Brain pericyte (primary cell): ENCODE data around the gene CD300E.
"Not testable (repeated sequence)": the region's sequence is repeated elsewhere in the genome, so short reads cannot be mapped to it uniquely, and the experiment has no call there.

Experiments
- DNase-seq: peaks from one replicate; pipeline ENCODE4 v3.0.0-alpha.2; 2012; ENCODE audit warnings: low read depth, low spot score

Gene CD300E

DNA sequence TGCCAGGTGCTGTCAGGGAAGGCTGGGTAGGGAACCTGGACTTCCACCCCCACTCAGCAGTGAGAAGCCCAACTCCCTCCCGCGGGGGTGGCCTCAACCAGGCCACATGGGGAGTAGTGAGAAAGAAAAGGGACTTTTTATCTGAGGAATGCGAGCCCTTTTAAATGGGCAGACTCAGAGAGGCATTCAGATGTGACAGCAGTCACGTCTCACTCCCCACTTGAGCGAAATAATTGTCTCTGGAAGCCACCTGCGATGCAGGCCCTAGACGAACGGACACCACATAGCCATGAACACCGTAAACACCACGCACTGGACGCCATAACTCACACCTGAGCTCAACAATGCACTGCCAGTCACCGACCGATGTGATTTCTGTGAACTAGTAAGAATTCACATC is 11.9 kb upstream of the CD300E start:
- no peak for DNase-seq

DNA sequence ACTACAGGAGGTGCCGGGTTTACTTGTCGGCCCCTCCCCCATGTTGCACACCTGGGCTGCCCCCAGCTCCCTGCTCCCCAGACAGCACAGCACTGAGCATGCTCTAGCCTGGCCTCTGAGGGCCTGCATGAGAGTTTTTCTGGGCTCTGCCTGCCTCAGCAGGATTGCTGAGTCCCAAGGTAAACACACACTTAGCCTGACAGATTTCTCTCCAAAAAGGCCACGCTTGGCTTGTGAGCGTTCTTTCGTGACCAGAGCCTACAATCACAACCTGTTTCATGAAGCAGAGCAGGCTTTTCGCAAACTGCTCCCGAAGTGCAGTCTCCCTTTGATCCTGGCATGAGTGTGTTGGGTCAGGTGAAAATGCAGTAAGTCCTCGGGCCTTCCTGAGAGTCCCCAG is 9.8 kb upstream of the CD300E start:
- no peak for DNase-seq

DNA sequence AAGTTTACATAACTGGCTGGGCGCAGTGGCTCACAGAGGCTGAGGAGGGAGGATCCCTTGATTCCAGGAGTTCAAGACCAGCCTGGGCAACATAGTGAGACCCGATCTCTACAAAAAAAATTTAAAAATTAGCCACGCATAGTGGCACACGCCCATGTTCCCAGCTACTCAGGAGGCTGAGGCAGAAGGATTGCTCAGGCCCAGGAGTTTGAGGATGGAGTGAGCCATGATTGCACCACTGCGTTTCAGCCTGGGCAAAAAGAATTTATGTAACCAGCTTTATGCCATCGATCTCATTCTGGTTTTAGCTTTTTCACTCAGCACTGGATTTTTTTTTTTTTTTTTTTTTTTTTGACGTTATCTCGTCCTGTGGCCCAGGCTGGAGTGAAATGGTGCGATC is 9.1 kb upstream of the CD300E start:
- DNase-seq, result no peak

DNA sequence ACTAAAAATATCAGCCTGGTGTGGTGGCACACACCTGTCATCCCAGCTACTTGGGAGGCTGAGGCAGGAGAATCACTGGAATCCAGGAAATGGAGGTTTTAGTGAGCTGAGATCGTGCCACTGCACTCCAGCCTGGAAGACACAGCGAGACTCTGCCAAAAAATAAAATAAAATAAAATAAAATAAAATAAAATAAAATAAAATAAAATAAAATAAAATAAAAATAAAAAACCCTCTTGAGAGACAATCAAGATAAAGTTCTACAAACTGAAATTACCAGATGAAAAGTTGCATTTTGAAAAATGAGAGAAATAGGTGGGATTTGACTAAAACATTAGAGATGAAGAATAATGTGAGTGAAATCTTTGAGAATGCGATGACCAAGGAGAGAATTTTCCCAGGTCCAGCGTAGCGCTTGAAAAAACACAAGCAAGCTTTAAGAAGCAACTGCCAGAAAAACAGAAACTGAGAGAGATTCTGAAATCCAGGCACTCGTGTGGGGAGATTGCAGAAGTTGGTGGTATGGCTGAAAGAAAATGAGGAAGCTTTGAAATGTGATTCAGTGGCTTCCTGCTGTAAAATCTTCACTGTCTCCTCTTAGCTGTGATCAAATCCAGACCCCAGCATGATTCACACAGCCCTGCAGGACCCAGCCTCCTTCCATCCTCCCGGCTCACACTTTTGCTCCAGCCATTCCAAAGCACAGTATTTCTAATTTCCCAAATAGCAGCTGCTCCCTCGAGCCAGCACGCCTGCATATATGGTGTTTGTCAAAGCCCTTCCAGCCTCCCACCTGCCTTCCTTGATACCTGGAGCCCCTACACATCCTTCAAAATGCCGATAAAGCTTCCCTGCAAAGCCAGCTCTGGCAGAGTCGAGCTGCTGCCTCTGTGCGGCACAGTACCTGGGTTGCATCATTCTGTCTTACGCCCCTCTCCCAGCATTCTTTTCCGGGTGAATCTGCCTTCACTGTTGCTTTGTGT is 8.2 kb upstream of the CD300E start:
- DNase-seq, result no peak

DNA sequence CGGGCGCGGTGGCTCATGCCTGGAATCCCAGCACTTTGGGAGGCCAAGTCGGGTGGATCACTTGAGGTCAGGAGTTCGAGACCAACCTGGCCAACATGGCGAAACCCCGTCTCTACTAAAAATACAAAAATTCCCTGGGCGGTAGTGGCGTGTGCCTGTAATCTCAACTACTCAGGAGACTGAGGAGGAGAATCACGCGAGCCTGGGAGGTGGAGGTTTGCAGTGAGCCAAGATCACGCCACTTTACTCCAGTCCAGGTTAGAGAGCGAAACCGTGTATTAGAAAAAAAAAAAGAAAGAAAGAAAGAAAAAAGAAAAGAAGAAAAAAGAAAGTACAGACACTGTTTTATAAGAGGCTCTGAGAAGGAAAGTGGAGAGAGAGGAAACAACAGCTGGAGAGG is 6.7 kb upstream of the CD300E start:
- DNase-seq, result not testable (repeated sequence)

DNA sequence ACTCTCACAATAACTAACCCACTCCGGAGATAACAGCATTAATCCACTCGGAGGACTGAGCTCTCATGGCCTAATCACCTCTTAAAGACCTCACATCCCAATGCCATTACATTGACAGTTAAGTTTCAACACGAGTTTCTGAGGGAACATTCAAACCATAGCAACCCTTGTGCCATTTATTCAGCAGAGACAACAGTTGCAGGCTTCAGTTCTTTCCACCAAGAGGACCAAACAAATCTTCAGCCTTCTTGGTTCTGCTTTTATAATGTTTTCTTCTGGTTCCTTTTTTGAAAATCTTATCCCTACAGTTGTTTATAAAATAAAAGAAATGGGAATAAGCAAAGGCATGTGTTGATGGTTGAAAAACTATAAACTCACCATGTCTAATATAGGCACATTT is 2.1 kb upstream of the CD300E start:
- no peak for DNase-seq

DNA sequence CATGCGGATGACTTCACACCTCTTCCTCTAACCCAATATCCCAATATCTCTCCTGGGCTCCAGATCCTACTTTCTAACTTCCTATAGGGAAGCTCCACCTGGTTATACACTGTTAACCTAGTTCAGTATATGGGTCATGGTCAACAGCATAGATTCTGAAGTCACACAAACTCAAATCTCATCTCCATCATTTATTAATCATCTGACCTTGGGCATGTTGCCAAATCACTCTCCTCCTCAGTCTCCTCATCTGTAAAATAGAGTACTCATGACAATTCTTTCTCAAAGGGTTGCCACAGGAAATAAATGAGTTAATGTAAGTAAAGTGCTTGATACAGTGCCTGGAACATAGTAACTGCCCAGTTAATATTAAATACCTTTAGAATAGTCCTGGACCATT is 593 bp upstream of the CD300E start:
- no peak for DNase-seq

DNA sequence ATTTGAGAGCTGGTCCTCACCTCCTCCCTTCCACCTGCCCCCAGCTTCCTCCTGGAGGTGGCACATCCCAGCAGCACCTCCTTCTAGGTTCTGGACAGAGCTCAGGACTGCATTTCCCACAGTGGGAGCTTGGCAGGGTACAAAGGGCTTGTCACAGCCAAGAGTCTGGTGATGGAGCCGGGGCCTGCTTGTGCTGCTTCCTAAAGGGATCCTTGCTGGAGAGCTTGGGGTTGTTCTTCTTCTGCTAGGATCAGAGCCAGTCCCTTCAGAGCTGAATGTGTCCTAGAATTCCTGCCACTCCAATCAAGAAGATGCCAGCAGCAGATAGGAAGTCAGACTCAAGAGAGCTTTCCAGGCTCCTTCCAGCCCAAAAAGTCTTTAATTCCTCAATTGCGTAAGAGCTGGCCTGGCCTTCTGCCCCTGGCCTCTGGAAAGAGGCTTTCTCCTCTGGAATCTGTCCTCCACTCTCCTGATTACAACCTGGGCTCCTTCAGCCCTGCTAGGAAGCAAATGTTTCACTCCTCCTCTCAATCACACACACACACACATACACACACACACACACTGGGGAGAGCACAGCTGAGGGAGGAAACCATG is 4.4 kb downstream of the CD300E start:
- no peak for DNase-seq

DNA sequence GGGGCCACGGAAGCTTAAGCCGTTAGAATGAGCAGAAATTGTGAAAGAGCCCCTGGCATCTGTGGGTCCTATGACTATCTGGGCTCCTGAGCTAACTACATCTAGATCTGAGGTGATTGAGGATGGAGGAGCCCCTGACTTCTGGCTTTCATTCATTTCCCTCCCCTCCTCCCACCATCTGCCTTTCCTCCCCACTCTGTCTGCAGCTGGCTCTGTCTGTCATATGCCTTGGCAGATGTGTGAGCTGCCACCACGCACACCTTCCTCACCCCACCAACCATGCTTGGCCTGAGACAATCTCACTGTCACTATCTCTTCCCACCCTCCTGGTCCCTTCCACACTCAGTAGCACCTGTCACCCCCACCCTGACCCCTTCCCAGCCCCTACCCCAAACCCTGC is 5.1 kb downstream of the CD300E start:
- DNase-seq, result no peak

DNA sequence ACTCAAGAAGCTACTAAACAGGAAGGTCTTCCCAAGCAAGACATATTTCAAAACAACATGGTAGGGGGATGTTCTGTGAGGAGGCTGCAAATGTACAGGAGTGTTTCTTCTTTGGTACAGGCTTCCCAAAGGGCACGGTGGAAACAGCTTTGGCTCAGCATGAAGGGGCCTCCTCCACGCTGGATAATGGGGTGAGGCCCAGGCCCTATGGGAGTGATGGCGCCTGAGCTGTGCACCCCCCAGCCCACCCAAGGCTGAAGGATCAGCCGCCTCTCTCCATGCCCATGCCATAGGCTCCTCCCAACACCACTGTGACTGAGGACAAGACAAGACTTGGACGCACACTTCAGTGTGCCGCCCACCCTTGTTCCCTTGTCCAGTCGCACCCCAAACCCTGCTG is 6.8 kb downstream of the CD300E start:
- DNase-seq, result no peak

DNA sequence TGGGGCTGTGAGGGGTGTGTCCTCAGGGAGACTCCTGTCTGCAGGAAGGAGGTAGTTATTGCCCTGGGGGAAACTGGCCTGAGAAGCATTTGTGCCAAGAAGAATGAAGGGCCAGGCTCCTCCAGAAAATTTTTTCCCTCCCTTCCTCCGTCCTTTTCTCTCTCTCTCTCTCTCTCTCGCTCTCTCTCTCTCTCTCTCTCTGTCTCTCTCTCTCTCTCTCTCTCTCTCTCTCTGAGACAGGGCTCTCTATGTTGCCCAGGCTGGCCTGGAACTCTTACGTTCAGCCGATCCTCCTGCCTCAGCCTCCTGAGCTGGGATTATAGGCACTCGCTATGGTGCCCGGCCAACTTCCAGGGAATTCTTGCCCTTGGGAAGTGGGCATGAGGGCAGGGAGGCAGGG is 11.5 kb downstream of the CD300E start:
- DNase-seq, result no peak

DNA sequence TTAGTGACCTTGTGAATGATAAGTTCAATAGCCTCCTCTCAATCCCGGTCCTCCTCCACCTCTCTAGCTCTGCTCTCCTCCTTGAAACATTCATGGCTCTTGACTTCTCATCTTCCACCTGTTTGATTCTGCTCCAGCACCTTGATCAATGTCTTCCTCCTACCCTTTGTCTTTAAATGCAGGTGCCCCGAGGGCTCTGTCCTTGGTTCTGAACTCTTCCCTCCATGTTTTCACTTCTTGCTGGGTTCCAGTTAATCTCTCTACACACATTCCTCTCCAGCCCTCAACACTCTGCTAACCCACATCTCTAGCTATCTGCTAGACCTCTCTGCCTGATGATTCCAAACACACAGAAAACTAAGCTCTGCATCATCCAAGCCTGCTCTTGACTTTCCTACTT is 13.4 kb downstream of the CD300E start:
- DNase-seq, result no peak

DNA sequence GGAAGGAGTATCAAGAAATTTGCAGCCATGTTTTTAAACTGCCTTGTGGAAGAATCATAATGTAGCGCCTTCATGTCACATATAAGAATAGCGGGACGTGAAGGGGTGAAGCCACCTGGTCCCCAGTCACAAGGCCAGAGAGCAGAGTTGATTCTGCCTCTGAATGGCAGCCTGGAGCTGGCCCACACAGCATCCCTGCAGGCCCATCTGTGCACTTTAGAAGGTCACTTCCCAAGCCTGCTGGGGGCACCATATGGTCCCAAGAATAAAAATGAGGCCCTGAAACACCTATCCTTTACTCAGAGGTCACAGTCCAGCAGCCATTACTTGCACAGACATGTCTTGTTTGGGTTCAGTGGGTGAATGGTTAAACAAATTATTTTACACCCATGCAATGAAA is 15.0 kb downstream of the CD300E start:
- no peak for DNase-seq

DNA sequence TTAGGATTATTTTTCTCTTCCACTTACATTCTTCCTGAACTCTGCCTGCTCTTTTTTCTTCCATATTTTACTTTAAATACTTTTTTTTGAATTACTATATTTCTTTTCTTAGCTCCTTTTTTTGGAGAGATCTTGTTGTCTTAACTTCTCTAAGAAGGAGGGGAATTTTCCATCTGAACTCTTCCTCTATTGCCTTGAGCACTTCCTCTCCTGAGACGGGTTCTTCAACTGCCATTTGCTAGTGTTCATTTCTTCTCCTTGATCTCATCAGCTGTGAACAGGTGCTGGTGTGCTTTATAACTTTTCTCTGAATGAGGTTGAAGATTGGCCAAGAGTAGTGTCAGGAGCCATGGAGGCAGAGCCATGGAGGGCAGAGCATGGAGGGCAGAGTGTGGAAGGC is 16.3 kb downstream of the CD300E start:
- DNase-seq, result no peak

DNA sequence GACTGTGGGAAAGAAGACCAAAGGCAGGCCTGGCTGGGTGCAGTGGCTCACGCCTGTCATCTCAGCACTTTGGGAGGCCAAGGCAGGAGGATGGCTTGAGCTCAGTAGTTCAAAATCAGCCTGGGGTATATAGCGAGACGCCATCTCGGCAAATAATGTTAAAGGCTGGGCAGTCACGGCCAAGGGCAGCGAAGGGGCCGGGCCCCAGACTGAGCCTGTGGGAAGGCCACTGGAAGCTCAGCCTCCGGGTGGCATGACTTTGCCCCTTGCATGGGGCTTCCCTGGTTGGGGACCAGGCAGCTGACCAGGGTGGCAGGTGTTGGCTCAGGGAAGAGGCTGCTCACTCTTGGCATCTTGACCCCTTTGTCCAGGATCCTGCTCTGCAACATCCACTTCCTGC is 17.5 kb downstream of the CD300E start:
- no peak for DNase-seq

DNA sequence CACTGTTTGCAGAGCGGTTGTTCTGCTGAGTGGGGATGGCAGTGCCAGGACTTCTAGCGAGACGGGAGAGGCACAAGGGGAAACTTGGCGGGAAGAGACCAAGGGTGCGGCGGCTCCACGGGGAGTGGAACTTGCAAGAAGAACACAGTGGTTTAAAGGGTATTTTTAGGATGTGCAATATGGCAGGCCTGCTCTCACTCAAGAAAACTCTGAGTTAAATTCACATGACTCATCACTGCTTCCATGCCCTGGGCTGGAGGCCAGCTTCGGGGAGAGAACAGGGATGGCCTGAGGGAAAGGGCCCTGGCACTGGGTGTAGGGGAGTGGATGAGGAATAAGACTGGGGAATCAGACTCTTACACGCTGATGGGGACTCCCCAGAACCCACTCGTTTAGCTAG is 18.2 kb downstream of the CD300E start:
- DNase-seq, result no peak

DNA sequence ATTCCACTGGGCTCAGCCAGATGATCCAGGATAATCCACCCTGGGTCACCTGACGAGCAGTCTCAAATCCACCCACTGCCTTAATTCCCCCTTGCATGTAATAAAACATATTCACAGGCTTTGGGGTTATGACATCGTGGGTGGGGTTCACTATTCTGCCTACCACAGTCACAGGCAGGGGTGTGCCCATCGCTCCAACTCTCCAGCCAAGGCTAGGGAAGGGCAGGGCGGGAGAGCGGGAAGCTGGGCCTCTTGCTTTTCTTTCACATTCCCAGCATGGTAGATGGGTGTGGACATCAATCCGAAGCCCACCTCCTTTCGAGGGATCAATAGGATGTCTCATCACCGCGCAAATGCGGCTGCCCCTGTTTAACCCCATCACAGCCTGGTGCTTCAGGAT is 18.8 kb downstream of the CD300E start:
- DNase-seq, result no peak

DNA sequence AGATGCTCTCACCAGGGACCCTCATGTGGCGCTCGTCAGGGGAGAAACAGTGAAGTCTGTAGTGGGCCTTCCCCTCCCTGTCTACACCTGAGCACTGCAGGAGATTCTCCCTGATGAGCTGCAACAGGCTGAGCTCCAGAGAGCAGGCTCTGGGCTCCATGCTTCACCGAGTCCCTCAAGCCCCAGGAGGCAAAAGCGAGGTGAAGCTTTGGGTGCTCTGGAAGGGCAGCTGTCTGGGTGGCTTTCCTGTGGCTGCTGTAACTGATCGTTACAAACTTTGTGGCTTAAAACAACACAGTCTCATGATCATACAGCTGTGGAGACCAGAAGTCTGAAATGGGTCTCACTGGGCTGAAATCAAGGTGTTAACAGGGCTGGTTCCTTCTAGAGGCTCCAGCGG is 19.3 kb downstream of the CD300E start:
- DNase-seq, result no peak

DNA sequence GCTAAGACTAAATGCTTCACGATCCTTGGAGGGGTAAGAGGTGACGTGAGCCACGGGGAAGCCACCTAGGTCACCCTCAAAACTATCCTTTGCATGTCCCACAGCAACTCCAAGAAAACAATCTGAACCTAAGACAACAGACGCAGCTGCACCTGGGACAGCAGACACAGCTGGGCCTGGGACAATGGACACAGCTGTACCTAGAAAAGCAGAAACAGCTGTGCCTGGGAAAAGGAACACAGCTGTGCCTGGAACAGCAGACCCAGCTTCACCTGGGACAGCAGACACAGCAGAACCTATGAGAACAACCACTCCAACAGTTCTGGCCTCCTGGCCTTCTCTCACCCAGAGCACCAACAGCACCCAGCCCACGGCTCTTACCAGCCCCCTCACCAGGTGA is 19.8 kb downstream of the CD300E start:
- DNase-seq, result no peak

DNA sequence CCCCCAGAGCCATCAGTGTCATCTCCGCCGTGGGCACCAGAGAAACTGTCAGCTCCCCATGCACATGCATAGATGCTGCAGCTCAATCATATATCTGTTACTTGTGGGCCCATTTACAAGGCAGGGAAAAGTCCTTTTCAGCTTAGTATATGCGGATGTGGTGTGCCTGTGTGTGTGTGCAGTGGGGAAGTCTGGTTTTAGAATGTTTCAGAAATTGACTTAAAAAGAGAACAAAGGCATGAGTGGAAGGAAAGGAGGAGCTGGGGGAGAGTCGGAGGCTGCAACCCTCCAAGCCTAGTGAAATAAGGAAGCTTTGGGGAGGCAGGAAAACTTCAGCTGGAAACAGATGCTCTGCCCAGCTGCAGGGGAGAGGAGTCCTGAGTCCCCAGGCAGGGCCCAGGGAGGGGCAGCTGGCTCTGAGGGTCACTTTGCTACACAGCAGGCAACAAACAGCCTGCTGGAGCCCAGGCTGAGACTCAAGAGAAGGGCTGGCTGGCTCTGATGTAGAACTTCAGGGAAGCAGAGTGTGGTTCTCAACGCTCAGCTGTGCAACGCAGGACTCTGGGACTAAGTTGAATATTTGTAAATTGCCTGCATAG is 20.4 kb downstream of the CD300E start:
- DNase-seq, result no peak

DNA sequence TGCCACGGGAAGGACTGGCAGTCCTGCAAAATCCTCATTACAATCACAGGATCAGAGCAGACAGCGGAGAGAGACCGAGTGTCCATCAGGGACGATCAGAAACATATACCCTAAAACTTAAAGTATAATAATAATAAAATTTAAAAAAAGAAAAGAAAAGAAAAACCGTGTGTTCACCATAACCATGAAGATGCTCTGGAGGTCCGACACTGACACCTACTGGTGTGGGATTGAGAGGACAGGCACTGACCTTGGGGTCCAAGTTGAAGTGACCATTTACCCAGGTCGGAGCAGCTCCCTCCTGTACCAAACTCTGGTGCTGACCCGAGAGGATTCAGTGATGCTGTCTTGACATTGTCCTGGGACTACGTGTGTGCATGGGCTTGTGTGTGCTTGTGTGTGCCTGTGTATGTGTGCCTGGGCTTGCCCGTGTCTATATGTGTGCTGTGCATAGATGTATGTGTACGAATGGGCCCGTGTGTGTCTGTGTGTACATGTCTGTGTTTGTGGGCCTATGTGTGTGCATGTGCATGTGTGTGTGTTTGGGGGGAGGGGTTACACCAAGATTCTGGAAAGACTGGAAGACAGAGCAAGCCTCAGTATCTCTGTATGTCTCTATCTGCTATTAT is 21.5 kb downstream of the CD300E start:
- no peak for DNase-seq

DNA sequence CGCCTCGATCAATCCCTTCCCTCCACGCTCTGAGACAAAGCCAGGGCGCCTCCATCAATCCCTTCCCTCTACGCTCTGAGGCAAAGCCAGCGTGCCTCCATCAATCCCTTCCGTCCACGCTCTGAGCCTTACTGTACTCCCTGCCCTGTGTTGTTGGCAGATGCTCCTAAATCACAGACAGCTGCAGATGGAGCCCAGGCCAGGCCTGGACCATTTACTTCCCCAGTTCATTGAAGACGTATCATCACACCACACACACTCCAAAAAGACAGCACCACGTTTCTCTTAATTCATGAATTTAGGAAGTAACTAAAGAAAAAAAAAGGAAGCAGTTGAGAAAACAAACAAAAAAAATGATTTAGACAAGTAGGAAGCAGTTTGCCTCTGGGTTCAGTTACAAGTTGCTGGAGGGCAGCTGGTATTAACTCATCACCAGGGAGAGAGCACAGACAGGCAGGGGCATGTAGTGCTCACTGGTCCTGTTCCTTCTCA is 24.0 kb downstream of the CD300E start:
- no peak for DNase-seq
